GM10847 (cell line): ENCODE measurements around the gene PSMB11.

Experiments used
- POLR2A ChIP-seq: IDR thresholded peaks from 2 replicates; pipeline ENCODE4 v1.6.1; 2011; ENCODE audit not compliant: insufficient read length; ENCODE audit errors: extremely low read depth

The PSMB11 gene

DNA sequence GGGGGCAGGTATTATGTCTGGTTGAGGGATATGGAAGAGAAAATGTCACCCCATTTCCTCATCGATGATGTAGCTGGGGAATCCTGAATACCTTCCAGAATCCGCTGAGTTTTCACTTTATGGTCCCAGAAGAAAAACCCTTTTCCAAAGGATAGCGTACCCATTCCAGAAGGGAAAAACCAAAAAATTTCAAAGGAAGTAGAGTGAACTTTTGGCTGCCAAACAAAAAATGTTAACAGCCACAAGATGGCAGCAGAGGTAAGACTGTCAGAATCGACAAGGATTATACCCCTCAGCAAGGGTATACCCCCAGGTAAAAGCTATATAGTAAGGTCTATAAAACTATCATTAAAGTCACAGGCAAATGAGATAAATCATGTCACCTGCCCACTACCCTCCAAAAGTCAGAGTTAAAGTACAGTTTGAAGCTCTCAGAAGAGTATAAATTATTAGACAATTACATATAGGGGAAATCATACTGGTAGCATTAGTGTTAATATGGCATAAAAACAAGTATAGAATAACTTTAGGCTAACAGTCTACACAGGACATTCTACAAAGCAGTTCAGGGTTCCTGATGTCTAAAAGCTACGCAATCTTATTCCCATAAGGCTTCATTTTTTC lies 34.9 kb downstream of the PSMB11 start:
- TF ChIP-seq POLR2A, result no peak

DNA sequence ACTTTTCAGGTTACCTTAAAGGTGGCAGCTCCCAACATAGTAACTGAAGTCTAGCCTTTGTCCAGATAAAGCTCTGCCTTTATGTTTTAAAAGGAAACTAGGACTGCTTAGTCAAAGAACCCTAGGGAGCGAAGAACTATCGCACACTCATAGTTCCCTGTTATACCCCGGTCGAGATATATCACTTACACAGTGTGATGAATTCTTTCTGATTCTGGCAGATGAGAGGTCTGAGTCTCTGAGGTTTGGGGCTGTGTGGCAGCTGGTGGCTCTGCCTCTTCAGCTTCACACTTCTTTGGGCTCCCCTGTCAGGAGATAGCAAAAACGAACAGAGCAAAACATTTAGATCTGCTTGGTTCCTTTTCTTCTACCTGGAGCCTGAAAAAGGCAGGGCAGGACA lies 36.0 kb downstream of the PSMB11 start:
- no peak for TF ChIP-seq POLR2A

DNA sequence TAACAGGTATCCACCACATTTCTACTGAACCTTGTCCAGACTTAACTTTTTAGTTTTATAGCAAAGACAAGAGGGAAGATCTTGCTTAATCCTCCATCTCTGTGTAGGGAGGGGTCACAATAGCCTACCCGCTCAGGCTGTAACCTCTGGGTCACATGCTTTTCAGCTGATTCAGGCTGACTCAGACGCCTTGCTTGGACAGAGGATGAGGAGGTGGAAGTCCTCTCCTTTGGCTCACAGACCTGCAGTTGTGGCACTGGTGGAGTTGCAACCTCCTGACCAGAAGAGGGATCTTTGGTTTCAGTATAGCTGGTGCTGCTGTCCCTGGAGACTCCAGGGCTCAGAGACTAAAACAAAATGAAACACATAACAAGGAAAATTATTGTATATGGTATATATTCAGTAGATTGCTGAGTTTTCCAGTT lies 36.7 kb downstream of the PSMB11 start:
- no peak for TF ChIP-seq POLR2A

DNA sequence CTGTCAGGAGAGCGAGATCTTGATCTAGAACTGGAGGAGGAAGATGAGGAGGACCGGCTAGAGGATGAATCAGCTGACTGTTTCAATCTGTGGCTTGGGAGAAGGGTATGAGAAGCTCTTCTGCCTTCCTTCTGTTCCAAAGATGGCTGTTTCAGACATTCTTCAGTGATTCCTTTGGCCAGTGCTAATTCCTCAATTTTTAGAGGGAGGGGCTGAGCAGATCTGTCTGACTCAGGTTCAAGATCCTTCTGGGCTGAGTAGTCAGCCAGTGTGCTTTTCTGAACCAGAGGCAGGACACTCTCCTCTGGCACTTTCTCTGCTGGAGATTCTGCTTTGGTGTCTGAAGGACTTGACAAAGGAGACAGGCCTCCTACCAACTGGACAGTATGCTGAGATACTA lies 37.7 kb downstream of the PSMB11 start:
- no peak for TF ChIP-seq POLR2A

DNA sequence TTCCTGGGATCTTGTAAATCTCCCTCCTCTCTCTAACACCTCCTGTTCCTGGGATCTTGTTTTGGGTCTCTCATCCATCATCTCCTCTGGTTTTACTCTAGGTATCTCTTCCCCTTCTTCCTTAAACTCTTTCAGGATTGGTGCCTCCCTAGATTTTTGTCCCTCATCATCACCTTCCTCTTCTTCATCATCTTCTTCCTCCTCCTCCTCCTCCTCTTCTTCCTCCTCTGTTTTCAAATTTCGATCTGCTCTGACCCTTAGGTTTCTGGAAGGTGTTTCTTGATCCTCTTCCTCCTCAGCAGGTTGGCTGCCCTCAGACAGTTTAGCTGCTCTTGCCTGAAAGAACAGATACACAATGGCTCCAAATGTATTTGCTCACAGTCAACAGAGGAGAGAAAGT lies 38.5 kb downstream of the PSMB11 start:
- TF ChIP-seq POLR2A, result no peak

DNA sequence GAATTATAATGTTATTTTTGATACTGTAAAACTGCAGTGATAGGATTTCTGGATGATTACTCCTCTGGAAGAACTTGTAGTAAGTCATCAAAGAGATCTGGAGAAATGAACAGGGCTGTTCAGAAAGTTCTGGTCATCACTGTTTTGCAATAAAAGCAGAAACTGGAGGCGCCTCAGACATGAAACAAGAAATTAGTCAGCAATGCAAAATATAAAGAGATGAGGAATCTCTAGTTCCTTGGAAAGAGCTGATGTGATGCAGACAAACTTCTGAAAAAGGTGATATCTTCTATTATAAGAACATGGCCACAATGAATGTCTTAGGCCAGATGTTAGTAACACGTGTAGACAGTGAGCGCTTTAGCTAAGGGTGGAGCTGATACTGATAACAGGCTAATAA lies 43.4 kb downstream of the PSMB11 start:
- no peak for TF ChIP-seq POLR2A

DNA sequence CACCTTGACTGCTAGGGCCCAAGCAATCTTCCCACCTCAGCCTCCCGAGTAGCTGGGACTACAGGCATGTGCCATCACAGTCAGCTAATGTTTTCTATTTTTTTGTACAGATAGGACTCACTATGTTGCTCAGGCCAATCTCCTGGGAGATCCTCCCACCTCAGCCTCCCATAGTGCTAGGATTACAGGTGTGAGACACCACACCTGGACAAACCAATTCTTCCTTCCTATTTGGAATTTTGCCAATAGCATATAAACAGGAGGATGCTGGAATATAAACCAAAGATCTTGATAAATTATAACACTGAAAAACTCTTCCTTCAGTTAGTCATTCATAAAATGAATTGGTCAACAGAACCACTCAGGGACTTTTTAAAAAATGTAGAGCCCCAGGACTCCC lies 44.6 kb downstream of the PSMB11 start:
- no peak for TF ChIP-seq POLR2A

DNA sequence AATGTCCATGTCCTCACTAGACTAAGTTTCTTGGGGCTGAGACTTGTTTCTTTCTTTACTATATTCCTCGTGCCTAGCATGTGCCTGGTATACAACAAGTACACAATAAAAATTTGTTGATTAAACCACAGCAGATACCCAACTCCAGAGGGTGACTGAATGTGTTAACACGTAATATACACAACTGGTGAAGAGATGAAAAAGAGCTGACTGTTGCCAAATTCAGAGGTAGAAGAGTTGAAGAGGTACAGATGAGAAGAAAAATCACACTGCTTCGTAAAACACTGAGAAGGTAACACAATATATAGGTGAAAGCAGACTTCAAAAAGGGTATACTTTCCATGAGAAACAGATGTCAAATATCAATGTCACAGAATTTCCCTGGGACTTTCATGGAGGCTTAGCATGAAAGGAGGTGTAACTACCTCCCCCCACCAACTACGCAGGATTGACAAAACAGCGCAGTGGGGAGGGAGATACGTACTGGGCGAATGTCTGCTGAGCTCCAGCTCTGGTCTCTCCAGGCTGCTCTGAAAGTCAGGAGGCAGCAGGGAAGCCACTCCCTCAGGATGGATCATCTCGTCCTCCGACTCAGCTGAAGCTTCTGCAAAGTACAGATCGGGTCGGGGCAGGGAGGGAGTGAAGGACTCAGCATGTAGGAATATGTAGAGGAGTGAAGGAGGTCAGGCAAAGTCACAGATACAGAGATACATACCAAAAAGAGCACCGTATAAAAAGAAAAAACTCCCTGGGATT lies 47.7 kb downstream of the PSMB11 start:
- TF ChIP-seq POLR2A, result no peak

DNA sequence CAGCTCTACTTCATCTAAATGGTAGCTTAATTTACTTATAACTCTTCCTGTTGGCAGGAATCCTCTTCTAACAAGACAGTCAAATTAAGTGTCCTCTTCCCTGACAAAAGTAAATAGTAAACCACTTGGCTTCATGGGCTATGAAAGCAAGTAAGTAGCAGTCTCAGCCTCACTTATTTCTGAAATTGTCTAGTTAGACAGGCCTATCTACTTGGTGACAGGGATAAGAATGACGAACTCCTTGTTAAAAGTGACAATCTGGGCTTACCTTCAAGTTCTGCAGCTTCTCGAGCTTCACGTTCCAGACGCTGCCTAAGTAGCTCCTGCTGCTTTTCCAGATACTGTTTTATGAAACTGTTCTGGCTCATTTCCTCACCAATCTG lies 48.2 kb downstream of the PSMB11 start:
- TF ChIP-seq POLR2A, result no peak

DNA sequence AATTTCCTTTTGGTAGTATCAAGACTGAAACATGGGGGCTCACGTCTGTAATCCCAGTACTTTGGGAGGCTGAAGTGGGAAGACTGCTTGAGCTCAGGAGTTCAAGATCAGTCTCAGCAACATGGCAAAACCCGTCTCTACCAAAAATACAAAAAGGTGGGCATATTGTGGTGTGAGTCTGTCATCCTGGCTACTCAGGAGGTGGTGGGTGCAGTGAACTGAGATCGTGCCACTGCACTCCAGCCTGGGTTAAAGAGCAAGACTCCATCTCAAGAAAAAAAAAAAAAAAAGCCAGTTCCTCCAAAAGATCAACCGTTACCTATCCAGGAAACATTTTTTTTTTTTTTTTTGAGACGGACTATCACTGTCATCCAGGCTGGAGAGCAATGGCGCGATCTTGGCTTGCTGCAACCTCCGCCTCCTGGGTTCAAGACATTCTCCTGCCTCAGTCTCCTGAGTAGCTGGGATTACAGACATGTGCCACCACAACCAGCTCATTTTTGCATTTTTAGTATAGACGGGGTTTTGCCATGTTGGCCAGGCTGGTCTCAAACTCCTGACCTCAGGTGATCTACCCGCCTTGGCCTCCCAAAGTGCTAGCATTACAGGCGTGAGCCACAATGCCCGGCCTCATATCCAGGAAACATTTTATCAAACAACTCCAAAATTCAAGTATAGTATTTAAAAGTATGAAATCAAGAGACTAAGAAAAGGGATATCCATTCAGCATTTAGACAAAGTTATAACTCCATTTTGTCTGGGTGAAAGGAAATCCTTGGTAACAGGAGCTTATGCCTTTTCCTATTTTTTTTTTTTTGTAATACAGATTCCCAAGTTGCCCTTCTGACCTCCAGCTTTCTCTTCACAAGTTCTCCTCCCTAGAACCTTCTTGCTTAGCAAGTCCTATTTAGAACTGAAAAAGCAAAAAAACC lies 49.5 kb downstream of the PSMB11 start:
- TF ChIP-seq POLR2A, result no peak

DNA sequence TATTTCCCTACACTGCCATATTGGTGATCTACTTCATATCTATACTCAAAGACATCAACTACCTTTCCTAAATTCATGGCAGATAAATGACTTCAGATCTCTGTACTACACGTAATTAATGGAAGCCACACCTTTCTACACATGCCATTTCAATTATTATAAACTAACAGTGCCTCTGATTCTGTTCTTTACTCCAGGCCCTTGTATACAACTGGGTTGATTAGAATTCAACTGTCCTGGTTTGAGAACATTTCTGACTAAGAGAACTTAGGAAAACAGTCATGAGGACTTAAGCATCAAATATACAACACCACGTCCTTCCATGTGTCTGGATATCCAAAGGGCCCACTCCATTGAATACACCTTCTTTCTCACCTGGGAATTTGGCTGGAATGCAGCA lies 51.1 kb downstream of the PSMB11 start:
- TF ChIP-seq POLR2A, result no peak

DNA sequence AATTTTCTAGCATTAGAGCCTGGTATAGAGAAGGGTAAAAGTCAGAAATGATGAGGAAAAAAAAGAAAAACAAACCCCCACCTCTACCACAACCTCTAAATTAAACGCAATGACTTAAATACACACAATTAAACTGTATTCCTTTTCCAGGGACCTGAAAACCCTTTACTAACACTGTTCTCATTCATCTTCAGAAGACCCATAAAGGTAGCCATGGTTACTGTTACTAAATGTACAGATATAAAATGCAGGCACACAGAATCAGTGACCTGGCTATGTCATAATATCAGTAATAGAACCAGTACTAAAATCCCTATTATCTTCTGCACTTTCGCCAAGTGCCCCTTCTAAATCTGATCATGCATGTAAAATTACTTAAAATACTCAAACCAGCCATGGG lies 51.5 kb downstream of the PSMB11 start:
- TF ChIP-seq POLR2A, result no peak
